Mesodermal cell (in vitro differentiated cells): ENCODE data around the gene DNAAF8.
"Not testable (repeated sequence)": the region's sequence is repeated elsewhere in the genome, so short reads cannot be mapped to it uniquely, and the experiment has no call there.

ENCODE experiments used
- H3K27ac ChIP-seq: 2 replicates; pipeline ENCODE4 v1.7.0; 2013; ENCODE audit warnings: mild to moderate bottlenecking, low read depth, low read length, moderate library complexity; ENCODE audit not compliant: severe bottlenecking
- H3K36me3 ChIP-seq: 2 replicates; pipeline ENCODE4 v1.7.1; 2013; ENCODE audit warnings: mild to moderate bottlenecking, low read length, moderate library complexity; ENCODE audit not compliant: control insufficient read depth, insufficient read depth
- H3K4me1 ChIP-seq: one replicate; pipeline ENCODE4 v1.7.1; 2013; ENCODE audit warnings: mild to moderate bottlenecking, low read length; ENCODE audit not compliant: insufficient read depth, control insufficient read depth, poor library complexity, severe bottlenecking
- H3K4me3 ChIP-seq: 2 replicates; pipeline ENCODE4 v1.7.0; 2013; ENCODE audit warnings: low read length, control low read depth, mild to moderate bottlenecking; ENCODE audit not compliant: insufficient read depth, poor library complexity, severe bottlenecking; ENCODE audit errors: extremely low read depth
- H3K9me3 ChIP-seq: 2 replicates; pipeline ENCODE4 v1.7.1; 2013; ENCODE audit warnings: mild to moderate bottlenecking, low read length, moderate library complexity; ENCODE audit not compliant: control insufficient read depth
- WGBS, 2 experiments: methylation state at CpG; one replicate each; pipeline ENCODE4 v1.1.5; 2013; ENCODE audit warnings: missing lambda C conversion rate in 2 of 2; ENCODE audit not compliant: insufficient coverage in 2 of 2; 5-methylcytosine and 5-hydroxymethylcytosine counted together

Gene DNAAF8

GRCh38 chr16:4726616-4727015, 7.7 kb upstream of the DNAAF8 start:
- no peak overlapping the region for H3K4me3 ChIP-seq
- H3K36me3 ChIP-seq = peaks cover 66% of the 10 kb centered on the region

DNA sequence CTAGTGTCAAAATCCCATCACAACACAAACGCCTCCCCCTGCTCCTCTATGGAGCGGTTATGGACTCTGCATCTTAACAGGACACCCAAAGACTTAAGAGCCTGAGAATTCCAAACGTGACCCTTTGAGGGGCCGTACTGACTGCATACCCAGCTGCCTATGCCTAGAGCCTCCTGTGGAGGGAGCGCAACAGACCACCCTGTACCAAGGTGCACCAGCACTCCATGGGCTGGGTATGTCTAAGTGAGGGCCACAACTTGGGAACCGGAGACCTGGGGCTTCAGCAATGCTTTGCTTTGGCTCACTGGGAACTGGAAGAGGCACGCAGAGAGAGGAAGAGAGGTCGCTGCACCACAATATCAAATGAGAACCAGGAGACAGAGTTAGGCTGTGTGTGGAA, 5.7 kb upstream of the DNAAF8 start:
- 92 to 97% methylated on average over 6 to 7 of the region's 8 CpGs for WGBS, 2 experiments
- peaks cover 60% of the 10 kb centered on the region for H3K36me3 ChIP-seq
- no peaks in the 10 kb centered on the region for H3K4me1 ChIP-seq
- no peak overlapping the region for H3K27ac ChIP-seq
- H3K9me3 ChIP-seq = no peaks in the 10 kb centered on the region
- H3K4me3 ChIP-seq = no peak overlapping the region

More at GRCh38 chr16:4726616-4727015, 7.7 kb upstream of the DNAAF8 start:
- WGBS, 2 experiments = 96 to 98% methylated on average over 18 of the region's 18 CpGs
- H3K27ac ChIP-seq = no peak overlapping the region
- H3K9me3 ChIP-seq = no peaks in the 10 kb centered on the region
- H3K4me1 ChIP-seq = no peaks in the 10 kb centered on the region

DNA sequence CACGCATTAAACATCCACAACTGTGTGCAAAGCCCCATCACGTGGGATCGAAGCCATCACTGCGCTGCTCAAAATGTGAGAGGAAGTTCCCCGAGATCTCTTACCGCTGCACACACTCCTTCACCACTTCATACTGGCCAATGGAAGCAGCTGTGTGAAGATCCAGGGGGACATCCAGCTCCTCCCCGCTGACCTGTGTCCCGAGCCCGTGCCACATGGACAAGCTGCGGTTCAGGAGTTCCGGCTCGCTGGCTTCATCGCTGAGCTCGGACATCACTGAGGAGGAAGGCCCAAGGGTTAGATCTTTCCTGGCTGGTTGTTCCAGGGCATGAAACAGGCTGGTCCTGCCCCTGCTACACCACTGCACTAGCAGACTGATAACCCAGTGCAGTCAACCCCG, 4.5 kb upstream of the DNAAF8 start:
- Histone ChIP-seq H3K4me3 (no peak overlapping the region), H3K36me3 (peaks cover 49% of the 10 kb centered on the region), H3K4me1 (no peaks in the 10 kb centered on the region), H3K27ac (no peak overlapping the region), H3K9me3 (no peaks in the 10 kb centered on the region)
- WGBS, 2 experiments = 98% methylated on average over 14 of the region's 15 CpGs

DNA sequence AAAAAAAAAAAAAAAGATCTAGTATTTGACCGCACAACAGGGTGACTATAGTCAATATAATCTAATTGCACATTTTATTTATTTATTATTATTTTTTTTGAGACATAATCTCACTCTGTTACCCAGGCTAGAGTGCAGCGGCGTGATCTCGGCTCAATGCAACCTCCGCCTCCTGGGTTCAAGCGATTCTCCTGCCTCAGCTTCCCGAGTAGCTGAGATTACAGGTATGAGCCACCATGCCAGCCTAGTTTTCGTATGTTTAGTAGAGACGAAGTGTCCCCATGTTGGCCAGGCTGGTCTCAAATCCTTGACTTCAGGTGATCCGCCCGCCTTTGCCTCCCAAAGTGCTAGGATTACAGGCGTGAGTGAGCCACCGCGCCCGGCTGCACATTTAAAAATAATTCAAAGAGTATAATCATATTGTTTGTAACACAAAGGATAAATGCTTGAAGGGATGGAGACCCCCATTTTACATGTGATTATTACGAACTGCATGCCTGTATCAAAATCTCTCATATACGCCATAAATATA, 1.1 kb upstream of the DNAAF8 start:
- Histone ChIP-seq H3K4me3 (peak overlapping the region; percentile 84), H3K9me3 (no peaks in the 10 kb centered on the region), H3K36me3 (peaks cover 33% of the 10 kb centered on the region), H3K4me1 (no peaks in the 10 kb centered on the region), H3K27ac (no peak overlapping the region)
- 34 to 42% methylated on average over 5 to 10 of the region's 17 CpGs for WGBS, 2 experiments

GRCh38 chr16:4733747-4734062, 632 bp upstream of the DNAAF8 start:
- Histone ChIP-seq H3K4me1 (no peaks in the 10 kb centered on the region), H3K27ac (peak overlapping the region; percentile 98)

DNA sequence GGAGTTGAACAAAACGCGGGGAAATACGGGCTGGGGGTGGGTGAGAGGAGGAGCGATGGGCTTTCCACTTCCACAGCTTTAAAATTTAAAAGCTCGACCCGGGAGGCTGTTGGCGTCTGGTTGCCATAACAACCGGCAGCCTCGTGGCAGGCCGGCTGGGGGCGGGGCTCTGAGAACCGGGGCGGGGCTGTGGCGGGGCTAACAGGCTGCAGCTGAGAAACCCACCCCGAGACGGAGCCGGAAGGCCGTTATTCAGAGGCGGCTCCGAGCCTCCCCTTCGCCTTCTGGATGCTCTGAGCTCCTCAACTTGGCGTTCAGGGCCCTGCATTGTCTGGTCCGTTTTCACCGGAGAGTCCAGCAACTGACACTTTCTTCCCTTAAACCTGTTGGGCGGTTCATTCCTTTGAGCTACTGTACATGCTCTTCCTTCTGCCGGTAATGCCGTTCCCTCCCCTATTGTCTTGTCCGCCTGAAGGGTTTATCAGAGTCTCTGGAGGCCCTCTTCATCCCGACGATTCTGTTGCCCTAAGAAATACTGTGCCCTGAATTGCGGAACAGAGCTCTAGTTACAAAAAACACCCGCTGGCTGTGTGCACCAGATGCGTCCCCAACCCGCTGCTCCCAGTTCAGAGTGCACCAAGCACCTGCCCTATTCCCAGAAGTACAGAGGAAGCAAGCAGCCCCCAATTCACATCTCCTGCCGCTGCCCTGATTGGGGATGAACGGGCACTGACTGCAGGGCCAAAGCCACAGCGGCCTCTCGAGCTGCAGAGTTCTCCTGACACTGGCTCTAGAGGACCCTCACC, 596 bp downstream of the DNAAF8 start:
- WGBS, 2 experiments = 14 to 16% methylated on average over 31 of the region's 38 CpGs
- Histone ChIP-seq H3K27ac (peak overlapping the region; percentile 98), H3K36me3 (peaks cover 18% of the 10 kb centered on the region), H3K9me3 (no peaks in the 10 kb centered on the region), H3K4me3 (peak overlapping the region; percentile 84), H3K4me1 (no peaks in the 10 kb centered on the region)

More at GRCh38 chr16:4733747-4734062, 632 bp upstream of the DNAAF8 start:
- WGBS, 2 experiments = 0 to 1% methylated on average over 8 to 10 of the region's 19 CpGs
- no peaks in the 10 kb centered on the region for H3K9me3 ChIP-seq
- peaks cover 29% of the 10 kb centered on the region for H3K36me3 ChIP-seq
- H3K4me3 ChIP-seq = peak overlapping the region; percentile 84

DNA sequence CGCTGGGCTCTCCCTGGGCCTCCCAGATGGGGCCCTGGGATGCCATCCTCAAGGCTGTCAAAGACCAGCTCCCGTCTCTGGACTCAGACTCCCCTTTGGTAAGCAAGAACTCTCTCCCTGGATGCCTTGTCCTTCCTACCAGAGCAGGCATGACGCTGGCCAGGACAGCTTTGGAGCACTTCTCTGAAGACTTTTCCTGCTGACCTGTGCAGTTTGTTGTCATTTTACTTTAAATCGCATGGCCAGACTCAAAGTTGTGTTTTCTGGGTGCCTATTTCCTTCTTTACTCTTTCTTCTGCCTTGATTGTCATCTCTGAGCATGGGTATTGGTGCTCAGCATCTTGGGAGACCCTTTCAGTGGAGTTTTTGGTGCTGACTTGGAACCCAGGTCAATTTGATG, 2.2 kb downstream of the DNAAF8 start:
- Histone ChIP-seq H3K4me3 (no peak overlapping the region), H3K36me3 (peaks cover 3% of the 10 kb centered on the region), H3K27ac (no peak overlapping the region), H3K9me3 (no peaks in the 10 kb centered on the region), H3K4me1 (no peaks in the 10 kb centered on the region)
- 86 to 90% methylated on average over 3 of the region's 4 CpGs for WGBS, 2 experiments

DNA sequence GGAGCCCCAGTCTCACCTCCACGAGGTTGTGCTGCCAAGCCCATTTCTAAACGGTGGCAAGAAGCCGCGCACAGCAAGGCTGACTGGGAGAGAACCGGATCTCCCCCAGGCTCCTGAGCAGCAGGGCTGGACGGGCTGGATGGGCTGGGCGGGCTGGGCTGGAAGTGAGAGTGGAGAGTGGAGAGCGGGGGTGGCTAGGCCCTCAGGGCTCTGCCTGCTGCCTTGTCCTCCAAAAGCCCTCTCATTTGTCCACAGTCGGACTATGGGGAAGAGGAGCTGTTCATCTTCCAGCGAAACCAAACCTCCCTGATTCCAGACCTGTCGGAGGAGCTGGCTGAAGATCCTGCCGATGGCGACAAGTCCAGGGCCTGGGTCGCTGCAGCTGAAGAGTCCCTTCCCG, 3.2 kb downstream of the DNAAF8 start:
- Histone ChIP-seq H3K4me3 (no peak overlapping the region), H3K4me1 (no peaks in the 10 kb centered on the region), H3K36me3 (no peaks in the 10 kb centered on the region), H3K27ac (no peak overlapping the region), H3K9me3 (no peaks in the 10 kb centered on the region)
- WGBS, 2 experiments = 83% methylated on average over 14 to 15 of the region's 15 CpGs

- not testable (repeated sequence) for H3K4me3 ChIP-seq, H3K27ac ChIP-seq, H3K9me3 ChIP-seq, H3K4me1 ChIP-seq, H3K36me3 ChIP-seq
- 82 to 86% methylated on average over 4 to 5 of the region's 5 CpGs for whole genome bisulfite sequencing, 2 experiments
These were observed 4.0 kb downstream of the DNAAF8 start for GRCh38 chr16:4738370-4738769.

DNA sequence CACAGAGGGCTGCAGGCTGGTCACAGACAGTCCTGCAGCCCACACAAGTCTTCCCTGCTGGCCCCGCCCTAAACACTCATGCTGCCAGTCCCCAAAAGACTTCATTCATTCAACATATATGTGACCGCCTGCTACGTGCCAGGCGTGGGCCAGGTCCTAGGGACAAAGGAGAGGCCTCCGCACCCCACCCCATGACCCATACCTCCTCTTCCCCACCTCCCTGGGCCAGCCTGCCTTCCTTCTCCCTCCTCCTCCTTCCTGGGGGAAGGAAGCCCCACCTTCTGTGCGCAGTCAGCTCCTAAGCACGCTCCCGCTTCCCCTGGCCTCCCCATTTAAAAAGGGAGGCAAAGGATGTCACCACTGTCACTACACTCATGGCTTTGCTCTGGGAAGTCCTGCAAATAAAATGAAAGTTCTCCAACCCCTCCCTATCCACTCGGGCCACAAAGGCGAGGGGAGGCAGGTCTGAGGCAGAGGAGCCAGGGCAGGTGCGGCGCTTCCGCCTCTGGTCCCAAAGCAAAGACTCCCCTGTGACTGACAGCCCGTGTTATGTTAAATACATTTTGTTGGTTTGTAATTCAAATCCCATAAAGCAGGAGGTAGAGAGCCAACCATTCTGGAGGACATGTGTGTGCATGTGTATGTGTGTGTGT, 9.0 kb downstream of the DNAAF8 start:
- H3K9me3 ChIP-seq = no peaks in the 10 kb centered on the region
- H3K36me3 ChIP-seq = no peaks in the 10 kb centered on the region
- no peak overlapping the region for H3K27ac ChIP-seq
- WGBS, 2 experiments = 69 to 85% methylated on average over 5 to 7 of the region's 14 CpGs
- H3K4me3 ChIP-seq = no peak overlapping the region
- no peaks in the 10 kb centered on the region for H3K4me1 ChIP-seq
